Measurements from ENCODE around the gene PARD6A. TPM values are rescaled to one million over a fixed set of nuclear protein-coding genes. Genes with fewer than 3 reads are reported as not detected.

Gene PARD6A
- total and polyA plus RNA-seq, 2 donors (not counting 3 experiments of a cell fraction or from before 2014, with no cell fraction given), result 1.3 to 2.9 TPM

DNA sequence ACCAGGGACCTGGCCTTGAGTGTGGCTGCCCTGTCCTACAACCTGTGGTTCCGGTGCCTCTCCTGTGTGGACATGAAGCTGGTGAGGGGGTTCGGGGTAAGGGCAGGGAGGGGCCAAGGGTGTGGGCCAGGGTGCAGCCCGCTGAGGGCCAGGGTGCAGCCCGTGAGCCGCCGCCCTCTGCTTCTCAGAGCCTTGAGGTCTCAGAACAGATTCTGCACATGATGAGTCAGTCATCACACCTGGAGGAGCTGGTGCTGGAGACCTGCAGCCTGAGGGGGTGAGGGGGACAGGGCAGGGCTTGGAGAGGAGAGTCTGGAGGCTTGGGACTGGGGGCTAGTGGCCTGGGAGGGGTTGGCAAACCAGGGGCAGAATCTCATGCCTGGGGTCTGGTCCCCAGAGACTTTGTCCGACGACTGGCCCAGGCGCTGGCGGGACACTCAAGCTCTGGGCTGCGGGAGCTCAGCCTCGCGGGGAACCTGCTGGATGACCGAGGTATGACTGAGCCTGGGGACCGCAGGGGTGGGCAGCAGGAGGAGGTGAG lies 13.6 kb upstream of the PARD6A start:
- Histone ChIP-seq H3K27ac (ENCODE audit: insufficient read depth, low read depth, low read length) (no peak overlapping the region), H4K20me1 (replicated peaks; ENCODE audit: control insufficient read depth, extremely low read depth, insufficient read depth, low read length) (no peaks in the 10 kb centered on the region), H3K9me3 (replicated peaks; ENCODE audit: control insufficient read depth, insufficient read depth, low read length) (no peaks in the 10 kb centered on the region), H3K4me3 (replicated peaks in 1 of 3; ENCODE audit: insufficient read depth in 1 of 3, low read depth in 1 of 3, low read length in 3 of 3) (no peak overlapping the region), H3K4me1 (ENCODE audit: control insufficient read depth, extremely low read depth, insufficient read depth, low read length) (no peaks in the 10 kb centered on the region), H3K79me2 (ENCODE audit: control insufficient read depth, insufficient read depth, low read length) (no peaks in the 10 kb centered on the region), H3K36me3 (ENCODE audit: control insufficient read depth in 2 of 2, extremely low read depth in 1 of 2, insufficient read depth in 2 of 2, low read length in 2 of 2) (no peaks in the 10 kb centered on the region), H2AFZ (ENCODE audit: low read depth, low read length) (no peak overlapping the region), H3K4me2 (ENCODE audit: insufficient read depth, low read length) (no peak overlapping the region), H3K9ac (replicated peaks; ENCODE audit: extremely low read depth, insufficient read depth, low read length) (no peak overlapping the region), H3K9me1 (replicated peaks; ENCODE audit: control insufficient read depth, extremely low read depth, insufficient read depth, low read length) (no peaks in the 10 kb centered on the region), H3K27me3 (ENCODE audit: control insufficient read depth in 2 of 2, insufficient read depth in 2 of 2, low read length in 2 of 2) (peaks cover 33 to 34% of the 10 kb centered on the region in 2 experiments)
- POLR2A ChIA-PET, result no interaction called here
- CTCF ChIA-PET, result interaction anchor here (1.1 to 7.7 kb wide), 6 partner anchors 13 to 125 kb away, joined by 3 to 166 read pairs (median 6); partner anchors contain the start of genes ACD and CTCF
- no peak for TF ChIP-seq POLR2AphosphoS5 (IDR thresholded peaks at IDR 0.05; ENCODE audit: insufficient read depth, low read depth, low read length)
- TF ChIP-seq GATA2 (IDR thresholded peaks at IDR 0.05; ENCODE audit: insufficient read depth, insufficient read length, low read depth, low read length), result no peak
- no peak for TF ChIP-seq EZH2 (IDR thresholded peaks at IDR 0.05; ENCODE audit: borderline replicate concordance, low read depth, low read length, severe bottlenecking)
- no peak for TF ChIP-seq FOS (IDR thresholded peaks at IDR 0.05; ENCODE audit: borderline replicate concordance, insufficient read depth, low read length)
- TF ChIP-seq, protein P1, sequence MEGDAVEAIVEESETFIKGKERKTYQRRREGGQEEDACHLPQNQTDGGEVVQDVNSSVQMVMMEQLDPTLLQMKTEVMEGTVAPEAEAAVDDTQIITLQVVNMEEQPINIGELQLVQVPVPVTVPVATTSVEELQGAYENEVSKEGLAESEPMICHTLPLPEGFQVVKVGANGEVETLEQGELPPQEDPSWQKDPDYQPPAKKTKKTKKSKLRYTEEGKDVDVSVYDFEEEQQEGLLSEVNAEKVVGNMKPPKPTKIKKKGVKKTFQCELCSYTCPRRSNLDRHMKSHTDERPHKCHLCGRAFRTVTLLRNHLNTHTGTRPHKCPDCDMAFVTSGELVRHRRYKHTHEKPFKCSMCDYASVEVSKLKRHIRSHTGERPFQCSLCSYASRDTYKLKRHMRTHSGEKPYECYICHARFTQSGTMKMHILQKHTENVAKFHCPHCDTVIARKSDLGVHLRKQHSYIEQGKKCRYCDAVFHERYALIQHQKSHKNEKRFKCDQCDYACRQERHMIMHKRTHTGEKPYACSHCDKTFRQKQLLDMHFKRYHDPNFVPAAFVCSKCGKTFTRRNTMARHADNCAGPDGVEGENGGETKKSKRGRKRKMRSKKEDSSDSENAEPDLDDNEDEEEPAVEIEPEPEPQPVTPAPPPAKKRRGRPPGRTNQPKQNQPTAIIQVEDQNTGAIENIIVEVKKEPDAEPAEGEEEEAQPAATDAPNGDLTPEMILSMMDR (IDR thresholded peaks at IDR 0.05; ENCODE audit: extremely low read depth in 1 of 2, insufficient read depth in 1 of 2, low read depth in 1 of 2, low read length in 2 of 2), result no peak
- FAIRE-seq, result no peak
- DNase-seq (ENCODE audit: low read depth, low spot score), result no peak
- BruUV-seq (replicated peaks), result no TSS peak
- dilution Hi-C loops (cut with MboI; ENCODE audit: extremely low pct_ligation_motif_present, low sequenced_read_pairs), result no loop called here
- intact Hi-C loops (cut with micrococcal nuclease), result no loop called here
